Amniotic epithelial cell (primary cell): Measurements from ENCODE around the gene LRRC71.
"Not testable (repeated sequence)": the region's sequence is repeated elsewhere in the genome, so short reads cannot be mapped to it uniquely, and the experiment has no call there.

Experiments used
- DNase-seq: peaks from one replicate; pipeline ENCODE4 v3.0.0-alpha.2; 2010; ENCODE audit warnings: low read depth

The LRRC71 gene

DNA sequence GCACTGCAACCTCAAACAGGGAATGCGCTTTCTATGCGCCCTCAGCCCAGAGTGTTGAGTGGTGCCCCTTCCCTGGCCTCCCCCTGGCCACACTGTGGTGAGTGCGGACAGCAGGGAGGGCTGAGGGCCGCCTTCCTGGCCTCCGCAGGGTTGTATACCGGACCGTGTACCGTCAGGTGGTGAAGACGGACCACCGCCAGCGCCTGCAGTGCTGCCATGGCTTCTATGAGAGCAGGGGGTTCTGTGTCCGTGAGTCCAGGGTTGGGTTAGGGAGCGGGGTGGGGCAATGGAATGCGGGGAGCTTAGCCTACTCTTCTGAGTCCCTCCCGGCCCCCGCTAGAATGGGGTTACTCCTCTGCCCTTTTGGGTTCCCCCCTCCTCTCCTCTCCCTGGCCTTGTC, 15.3 kb upstream of the LRRC71 start:
- no peak for DNase-seq

DNA sequence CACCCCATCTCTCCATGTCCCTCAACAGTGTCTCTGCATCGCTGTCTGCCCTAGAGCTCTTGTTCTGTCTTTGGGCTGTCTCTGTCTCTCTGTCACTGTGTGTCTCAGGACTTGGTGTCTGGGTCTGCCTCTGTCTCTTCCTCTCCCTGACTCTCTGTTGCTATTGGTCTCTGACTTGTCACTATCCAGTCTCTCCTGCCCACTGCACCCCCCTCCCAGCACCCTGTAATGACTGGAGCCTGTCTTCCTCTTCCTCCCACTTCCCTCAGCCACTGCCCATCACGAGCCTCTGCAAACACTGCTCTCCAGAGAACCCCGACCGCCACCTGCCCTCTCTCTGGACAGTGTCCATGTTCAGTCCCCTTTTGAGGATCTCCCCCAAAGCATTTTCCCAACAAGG, 14.8 kb upstream of the LRRC71 start:
- no peak for DNase-seq

DNA sequence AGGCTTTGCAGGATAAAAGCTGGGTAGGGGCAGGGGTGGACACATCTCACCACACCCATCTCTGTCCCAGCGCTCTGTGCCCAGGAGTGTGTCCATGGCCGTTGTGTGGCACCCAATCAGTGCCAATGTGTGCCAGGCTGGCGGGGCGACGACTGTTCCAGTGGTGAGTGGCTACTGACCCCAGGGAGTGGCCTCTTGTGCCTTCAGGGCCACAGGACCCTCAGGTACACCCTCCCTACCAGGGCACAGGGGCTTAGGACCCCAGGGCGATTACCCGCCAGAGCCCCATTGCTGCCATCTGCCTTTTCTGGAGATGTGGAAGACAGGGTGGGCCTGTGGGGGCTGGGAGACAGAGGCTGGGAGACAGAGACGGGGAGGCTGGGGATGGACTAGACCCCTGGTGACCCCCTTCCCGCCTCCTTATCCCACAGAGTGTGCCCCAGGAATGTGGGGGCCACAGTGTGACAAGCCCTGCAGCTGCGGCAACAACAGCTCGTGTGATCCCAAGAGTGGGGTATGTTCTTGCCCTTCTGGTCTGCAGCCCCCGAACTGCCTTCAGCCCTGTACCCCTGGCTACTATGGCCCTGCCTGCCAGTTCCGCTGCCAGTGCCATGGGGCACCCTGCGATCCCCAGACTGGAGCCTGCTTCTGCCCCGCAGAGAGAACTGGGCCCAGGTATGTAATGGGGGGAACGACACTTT, 14.1 kb upstream of the LRRC71 start:
- no peak for DNase-seq

DNA sequence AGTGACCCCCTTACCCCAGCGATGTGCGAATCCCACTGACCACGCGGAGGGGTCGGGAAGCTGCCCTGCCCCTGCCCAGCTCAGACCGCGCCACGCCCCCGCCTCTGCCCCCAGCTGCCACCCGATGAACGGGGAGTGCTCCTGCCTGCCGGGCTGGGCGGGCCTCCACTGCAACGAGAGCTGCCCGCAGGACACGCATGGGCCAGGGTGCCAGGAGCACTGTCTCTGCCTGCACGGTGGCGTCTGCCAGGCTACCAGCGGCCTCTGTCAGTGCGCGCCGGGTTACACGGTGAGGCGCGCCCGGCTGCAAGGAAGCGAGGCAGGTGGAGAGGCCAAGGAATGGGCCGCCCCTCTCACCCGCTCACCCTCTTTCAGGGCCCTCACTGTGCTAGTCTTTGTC, 11.9 kb upstream of the LRRC71 start:
- no peak for DNase-seq

DNA sequence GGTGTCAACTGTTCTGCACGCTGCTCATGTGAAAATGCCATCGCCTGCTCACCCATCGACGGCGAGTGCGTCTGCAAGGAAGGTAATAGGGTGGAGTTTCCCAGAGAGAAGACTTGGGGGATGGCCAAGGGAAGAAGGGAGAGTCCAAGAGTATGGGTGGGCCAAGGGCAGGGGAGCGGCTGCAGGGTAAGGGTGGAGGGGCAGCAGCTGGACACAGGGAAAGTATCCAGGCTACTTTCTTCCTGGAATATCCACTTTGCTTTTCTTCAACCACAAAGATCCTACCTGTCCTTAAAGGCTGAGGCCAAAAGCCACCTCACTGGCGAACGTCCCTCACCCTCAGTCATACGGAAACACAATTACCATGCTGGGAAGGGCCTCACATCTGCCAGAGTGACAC, 11.5 kb upstream of the LRRC71 start:
- no peak for DNase-seq

DNA sequence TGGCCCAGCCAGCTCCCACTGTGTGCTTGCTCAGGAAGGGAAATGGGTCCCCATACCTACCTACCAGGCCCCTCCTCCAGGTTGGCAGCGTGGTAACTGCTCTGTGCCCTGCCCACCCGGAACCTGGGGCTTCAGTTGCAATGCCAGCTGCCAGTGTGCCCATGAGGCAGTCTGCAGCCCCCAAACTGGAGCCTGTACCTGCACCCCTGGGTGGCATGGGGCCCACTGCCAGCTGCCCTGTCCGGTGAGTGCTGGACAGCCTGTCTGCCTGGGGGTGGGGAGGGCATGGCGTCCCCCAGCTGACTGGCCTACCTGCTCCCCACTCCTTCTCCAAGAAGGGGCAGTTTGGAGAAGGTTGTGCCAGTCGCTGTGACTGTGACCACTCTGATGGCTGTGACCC, 10.8 kb upstream of the LRRC71 start:
- DNase-seq, result no peak

DNA sequence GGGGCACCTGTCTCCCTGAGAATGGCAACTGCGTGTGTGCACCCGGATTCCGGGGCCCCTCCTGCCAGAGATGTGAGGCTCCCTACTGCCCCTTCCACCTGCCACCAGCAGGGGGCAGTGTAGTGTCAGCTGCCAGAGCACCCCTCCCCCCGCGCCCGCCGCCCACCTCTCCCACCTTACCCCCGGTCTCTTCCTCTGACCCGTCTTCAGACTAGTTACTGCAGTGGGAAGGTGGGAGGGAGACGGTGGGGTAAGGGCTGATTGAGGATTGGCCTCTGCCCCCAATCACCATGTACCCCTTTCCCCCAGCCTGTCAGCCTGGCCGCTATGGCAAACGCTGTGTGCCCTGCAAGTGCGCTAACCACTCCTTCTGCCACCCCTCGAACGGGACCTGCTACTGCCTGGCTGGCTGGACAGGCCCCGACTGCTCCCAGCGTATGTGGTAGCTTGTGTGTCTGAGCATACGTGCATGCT, 10.1 kb upstream of the LRRC71 start:
- no peak for DNase-seq

DNA sequence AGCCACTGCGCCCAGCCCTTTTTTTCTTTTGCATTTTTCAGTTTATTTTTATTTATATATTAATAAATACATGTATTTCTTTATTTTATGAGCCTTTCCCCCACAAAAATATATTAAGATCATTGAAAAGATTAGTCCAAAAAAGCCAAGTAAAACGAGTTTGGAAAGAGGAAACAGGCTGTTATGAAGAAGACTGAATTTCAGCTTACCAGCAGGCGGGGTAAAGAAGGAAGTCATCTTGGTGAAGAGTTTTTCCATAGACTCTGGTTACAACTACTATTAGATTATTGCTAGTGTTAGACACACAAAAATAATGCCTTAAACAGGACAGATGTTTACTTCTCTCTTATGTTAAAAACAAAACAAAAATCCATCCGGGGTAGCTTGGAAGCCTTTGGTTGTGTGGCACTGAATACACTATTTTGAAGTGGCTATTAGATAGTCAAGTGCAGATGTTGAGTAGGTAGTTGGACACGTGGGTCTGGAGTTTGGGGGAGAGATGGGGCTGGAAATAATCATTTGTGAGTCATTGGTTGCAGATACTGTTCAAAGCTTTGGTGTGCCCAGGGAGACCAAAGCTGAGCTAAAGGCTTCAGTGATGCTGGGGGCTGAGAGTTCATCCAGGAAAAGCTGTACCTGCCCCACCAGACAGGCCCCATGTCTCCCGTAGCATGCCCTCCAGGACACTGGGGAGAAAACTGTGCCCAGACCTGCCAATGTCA, 8.7 kb upstream of the LRRC71 start:
- DNase-seq, result no peak

DNA sequence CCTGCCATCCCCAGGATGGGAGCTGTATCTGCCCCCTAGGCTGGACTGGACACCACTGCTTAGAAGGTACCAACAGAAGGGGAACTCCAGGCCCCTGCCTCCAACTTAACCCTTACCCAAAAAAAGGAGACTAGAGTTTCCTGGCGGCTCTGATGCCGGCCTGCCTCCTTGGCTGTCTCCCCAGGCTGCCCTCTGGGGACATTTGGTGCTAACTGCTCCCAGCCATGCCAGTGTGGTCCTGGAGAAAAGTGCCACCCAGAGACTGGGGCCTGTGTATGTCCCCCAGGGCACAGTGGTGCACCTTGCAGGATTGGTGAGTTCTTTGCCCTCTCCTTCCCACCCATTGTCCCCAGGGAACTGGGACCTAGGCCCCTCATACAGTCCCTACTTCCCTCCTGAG, 8.1 kb upstream of the LRRC71 start:
- DNase-seq, result no peak

DNA sequence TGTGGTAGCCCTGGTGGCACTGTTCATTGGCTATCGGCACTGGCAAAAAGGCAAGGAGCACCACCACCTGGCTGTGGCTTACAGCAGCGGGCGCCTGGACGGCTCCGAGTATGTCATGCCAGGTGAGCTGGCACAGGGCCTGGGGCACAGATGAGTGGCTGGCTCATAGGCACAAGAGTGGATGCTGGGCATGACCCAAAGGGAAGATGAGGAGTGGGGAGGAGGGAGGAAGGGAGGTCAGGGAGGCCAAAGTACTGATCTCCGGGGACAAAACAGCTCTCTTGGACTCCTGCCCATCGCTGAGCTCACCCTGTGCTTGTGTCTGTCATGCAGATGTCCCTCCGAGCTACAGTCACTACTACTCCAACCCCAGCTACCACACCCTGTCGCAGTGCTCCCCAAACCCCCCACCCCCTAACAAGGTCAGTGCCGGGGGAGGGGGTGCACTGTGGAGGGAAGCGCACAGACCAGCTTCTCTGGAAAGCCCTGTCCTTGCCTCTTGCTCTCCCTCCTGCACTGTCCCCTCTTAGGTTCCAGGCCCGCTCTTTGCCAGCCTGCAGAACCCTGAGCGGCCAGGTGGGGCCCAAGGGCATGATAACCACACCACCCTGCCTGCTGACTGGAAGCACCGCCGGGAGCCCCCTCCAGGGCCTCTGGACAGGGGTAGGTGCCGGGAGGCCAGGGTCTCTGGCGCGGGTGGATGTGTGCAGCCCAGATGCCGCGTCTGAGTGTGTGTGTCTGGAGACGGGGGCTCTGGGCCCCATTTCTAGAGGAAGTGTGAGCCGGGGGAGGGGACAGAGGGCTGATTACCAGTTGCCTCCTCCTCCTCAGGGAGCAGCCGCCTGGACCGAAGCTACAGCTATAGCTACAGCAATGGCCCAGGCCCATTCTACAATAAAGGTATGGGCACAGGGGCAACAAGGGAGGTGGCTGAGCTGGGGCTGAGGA, 7.3 kb upstream of the LRRC71 start:
- DNase-seq, result no peak

DNA sequence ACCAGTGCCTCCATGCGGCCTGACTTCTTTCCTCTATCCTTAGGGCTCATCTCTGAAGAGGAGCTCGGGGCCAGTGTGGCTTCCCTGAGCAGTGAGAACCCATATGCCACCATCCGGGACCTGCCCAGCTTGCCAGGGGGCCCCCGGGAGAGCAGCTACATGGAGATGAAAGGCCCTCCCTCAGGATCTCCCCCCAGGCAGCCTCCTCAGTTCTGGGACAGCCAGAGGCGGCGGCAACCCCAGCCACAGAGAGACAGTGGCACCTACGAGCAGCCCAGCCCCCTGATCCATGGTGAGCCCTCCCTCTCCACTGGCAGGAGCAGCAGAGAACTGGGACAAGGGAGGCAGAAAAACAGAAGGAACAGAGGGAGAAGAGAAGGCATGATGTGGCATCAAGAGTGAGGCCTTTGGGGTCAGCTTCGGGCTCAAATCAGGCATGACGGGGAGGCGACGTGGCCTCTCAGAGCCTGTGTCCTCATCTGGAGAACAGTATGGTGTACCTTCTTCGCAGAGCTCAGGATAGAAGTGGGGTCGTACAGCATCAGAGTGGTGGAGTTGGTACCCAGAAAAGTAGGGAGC, 6.5 kb upstream of the LRRC71 start:
- DNase-seq, result no peak

DNA sequence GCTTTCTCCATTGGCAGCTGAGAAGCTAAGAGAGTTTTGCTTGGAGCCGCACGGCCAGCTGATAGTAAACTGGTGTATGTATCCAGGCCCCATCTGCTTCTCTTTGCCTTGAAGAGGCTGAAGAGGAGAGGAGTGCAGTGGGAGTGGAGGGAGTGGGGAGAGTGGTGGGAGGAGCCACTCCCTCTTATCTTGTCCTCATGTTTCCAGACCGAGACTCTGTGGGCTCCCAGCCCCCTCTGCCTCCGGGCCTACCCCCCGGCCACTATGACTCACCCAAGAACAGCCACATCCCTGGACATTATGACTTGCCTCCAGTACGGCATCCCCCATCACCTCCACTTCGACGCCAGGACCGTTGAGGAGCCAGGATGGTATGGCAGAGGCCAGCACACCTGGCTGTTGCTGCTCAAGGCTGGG, 6.0 kb upstream of the LRRC71 start:
- DNase-seq, result peak; percentile 92

DNA sequence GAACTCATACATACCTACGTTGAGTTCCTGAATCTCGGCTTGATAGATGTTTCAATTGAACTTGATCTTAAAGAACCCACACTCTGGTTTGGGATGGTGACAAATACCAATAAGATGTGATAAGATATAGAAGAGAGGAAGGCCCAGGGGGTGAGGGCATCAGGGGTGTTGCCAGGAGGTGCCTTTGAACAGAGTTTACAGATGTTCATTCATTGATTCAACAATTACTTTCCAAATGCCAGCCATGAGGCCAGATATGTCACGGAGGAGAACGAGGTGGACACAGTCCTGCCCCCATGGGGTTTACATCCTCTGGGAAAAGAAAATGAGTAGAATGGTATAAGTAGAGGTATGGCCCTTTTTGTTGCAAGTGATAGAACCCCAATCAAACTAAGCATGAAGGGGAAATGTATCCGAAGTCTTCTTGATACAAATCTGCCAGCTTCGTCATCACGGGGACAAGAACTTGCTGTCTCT, 659 bp downstream of the LRRC71 start:
- no peak for DNase-seq

DNA sequence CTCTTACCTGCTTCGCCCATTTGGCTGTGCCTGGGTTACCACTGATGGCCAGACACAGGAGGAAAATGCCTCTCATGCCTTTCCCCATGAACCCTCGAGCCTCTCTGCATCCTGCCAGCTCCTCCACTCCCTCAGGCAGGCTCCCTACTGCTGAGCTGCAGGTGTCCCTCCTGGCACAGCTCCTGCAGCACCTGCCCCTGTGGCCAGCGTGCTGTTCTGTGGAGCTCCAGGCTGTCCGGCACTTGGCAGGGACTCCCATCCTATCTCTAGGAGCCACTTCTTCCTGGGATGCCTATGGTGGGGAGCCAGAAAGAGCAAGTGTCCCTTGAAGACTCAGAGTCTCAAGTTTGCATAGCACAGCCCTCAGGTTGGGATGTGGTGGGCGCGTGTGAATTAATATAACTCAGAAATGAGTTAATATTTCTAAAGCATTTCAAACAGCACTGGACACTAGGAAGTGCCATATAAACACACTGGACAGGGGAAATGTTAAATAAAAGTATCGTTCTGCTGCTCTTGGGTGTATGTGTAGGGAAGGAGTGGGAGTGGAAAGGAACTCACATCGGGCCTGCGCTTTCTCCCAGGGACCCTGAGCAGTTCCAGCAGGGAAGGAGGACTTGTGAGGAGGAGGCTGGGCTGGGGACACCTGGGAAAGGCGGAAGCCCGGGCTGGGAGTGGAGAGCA, 2.7 kb downstream of the LRRC71 start:
- DNase-seq, result no peak

DNA sequence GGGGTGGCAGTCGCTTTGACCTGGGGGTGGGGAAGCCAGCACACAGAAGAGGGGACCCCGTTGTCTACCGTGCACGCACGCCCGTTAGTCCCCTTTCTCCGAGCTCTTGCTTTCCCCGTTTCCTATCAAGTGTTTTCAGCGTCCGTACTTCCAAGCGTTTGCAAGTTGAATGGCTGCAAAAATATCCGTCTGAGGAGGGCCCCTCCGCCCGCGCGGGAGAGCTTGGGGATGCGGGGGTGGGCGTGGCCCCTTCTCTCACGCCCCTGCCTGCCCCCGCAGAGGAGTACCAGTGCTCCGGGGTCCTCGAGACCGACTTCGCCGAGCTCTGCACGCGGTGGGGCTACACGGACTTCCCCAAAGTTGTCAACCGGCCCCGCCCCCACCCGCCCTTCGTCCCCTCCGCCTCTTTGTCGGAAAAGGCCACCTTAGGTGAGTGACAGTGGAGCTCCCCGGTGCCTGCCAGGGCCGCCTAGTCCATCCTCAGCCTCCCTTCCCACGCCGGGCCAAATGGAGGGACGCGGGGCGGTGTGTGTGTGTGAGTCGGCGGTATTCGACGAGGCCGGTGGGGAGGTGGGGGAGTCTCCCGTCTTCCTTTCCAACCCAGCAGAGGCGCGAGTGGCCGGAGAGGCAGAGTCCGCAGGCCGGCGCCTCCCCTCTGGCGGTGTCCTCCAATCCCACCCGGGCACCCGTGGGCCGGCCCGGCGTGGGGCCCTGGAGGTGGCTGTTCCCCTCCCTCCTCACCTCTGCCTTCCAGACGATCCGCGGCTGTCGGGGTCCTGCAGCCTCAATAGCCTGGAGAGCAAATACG, 3.4 kb downstream of the LRRC71 start:
- no peak for DNase-seq

DNA sequence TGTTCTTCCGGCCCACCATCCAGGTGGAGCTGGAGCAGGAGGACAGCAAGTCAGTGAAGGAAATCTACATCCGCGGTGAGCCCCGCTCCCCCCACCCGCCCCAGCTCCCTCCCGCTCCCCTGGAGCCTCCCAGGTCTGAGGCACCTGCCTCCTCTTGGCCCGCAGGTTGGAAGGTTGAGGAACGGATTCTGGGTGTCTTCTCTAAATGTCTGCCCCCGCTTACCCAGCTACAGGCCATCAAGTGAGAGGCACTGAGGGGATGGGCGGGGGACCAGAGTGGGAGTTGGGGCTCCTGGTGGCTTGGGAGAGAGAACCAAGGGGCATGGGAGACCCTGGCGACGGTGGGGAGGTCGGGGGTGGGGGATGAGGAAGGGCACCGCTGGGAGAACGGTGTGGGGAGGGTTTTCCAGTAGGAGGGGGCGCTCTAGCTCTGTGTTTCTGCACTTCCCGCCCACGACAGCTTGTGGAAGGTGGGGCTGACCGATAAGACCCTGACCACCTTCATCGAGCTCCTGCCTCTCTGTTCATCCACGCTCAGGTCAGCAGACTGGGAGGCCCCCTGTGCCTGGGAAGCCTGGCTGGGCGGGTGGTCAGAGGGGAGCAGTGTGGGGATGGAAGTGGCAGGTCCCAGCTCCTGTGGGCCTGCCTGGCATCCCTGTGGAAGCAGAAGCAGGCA, 4.2 kb downstream of the LRRC71 start:
- no peak for DNase-seq

DNA sequence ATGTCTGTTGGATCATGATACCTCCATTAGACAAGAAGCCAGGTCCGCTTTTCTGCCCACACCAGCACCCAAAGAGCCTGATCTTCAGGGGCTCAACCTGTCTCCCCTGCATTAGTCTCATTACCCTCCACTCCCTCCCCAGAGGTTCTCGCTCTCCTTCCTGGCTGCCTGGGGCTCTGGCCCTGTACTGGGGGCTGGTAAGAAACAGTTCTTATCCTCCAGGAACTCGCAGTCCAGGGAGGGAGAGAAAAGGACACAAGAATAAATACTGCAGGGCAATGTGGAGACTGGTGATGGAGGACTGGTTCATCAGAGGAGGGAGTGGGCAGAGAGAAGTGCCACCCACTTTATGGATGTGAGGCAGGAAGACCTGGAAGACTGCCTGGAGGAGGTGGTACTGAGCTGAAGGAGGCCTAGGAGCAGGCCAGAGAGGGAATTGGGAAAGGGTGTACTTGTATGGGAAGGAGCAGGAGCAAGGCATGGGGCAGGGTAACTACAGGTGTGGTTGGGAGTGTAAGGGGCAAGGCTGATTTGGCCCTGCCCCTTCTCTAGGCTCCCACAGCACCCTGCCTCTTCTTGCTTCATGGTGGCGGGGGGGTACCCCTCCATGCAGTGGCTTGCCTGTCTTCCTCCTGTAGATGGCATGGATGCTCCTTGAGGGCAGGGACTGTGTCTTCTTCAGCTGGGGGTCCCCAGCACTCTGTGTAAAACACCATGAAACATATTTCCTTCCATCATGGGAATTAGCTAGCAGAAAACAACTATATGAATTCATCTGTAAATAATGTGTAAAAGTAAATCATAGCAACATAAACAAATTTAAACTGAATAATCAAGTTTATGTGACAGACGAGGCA, 5.0 kb downstream of the LRRC71 start:
- no peak for DNase-seq

DNA sequence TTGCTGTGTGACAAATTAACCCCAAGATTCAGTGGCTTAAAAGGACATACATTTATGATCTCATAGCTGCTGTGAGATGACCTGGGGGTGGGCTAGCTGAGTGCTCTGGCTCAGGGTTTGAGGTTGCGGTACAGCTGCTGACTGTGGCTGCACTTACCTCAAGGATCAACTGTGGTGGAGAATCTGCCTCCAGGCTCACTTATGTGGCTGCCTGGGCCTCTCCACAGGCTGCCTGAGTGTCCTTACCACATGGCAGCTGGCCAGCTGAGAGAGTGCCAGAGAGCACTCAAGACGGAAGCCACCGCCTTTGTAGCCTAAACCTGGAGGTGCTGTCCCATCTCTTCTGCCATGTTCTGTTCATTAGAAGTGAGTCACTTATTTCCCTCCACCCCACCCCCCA, 5.7 kb downstream of the LRRC71 start:
- DNase-seq, result peak; percentile 61

DNA sequence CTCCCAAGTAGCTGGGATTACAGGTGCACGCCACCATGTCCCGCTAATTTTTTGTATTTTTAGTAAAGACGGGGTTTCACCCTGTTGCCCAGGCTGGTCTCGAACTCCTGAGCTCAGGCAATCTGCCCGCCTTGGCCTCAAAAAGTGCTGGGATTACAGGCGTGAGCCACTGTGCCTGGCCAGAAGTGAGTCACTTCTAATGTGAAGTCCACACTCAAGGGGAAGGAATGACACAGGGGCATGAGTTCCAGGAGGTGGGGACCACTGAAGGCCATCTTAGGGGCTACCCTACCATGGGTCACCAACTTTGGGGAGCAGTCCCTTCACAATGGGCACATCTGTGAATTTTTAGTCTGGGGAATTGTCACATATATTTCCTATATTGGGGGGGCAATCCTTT, 6.3 kb downstream of the LRRC71 start:
- not testable (repeated sequence) for DNase-seq
